B cell (primary cell): Measurements from ENCODE around the gene RC3H1. TPM values are rescaled to one million over a fixed set of nuclear protein-coding genes. Genes with fewer than 3 reads are reported as not detected.

ENCODE experiments used
- ATAC-seq: fragments of 200-7000 bp; cut with Tn5 transposase; one replicate; pipeline ENCODE4 v1.10.0; 2021; ENCODE audit warnings: low read depth, mild to moderate bottlenecking, moderate number of reproducible peaks, moderate library complexity
- CTCF ChIA-PET: fragments of 350-600 bp; sonication (Branson Sonifier 250); formaldehyde crosslinking; loops from one replicate; lab custom pipeline; 2021; ENCODE audit warnings: antibody characterized with exemption, inconsistent platforms; lab: Charles Lee
- POLR2A ChIA-PET: fragments of 350-600 bp; sonication (Branson Sonifier 250); formaldehyde crosslinking; loops from one replicate; lab custom pipeline; 2021; ENCODE audit warnings: antibody characterized with exemption; lab: Charles Lee
- DNase-seq: peaks from one replicate; pipeline ENCODE4 v3.0.0; 2013
- H2AFZ ChIP-seq: 2 replicates; pipeline ENCODE4 v1.6.1; 2012; ENCODE audit warnings: mild to moderate bottlenecking, low read depth, low read length; ENCODE audit not compliant: insufficient read depth, poor library complexity, severe bottlenecking
- H3K27ac ChIP-seq, 2 donors: 1 replicate in 1 of 2; 2 replicates in 1 of 2; pipeline ENCODE4 v1.5.1; 2012 to 2013; ENCODE audit warnings: low read length in 2 of 2, mild to moderate bottlenecking in 2 of 2, moderate library complexity in 1 of 2
- H3K27me3 ChIP-seq, 4 experiments: fragments of 200-600 bp in 1 of 4; sonication (generic) in 1 of 4; replicated peaks in 1 of 4; 1 replicate in 2 of 4; 2 replicates in 2 of 4; pipeline versions ENCODE4 v1.6.1 to v1.7.0; 2013 to 2016; ENCODE audit warnings: low read length in 3 of 4, mild to moderate bottlenecking in 2 of 4, mixed read lengths in 1 of 4, moderate library complexity in 1 of 4; ENCODE audit not compliant: insufficient read depth in 4 of 4, control insufficient read depth in 3 of 4; ENCODE audit errors: control extremely low read depth in 1 of 4
- H3K36me3 ChIP-seq, 2 experiments: replicated peaks in 1 of 2; 1 replicate in 1 of 2; 2 replicates in 1 of 2; pipeline versions ENCODE4 v1.6.1 to v1.7.1; 2013; ENCODE audit warnings: low read length in 1 of 2; ENCODE audit not compliant: insufficient read depth in 2 of 2, control insufficient read depth in 1 of 2; ENCODE audit errors: control extremely low read depth in 1 of 2, extremely low read depth in 1 of 2
- H3K4me1 ChIP-seq, 2 donors: fragments of 200-600 bp in 1 of 2; sonication (generic) in 1 of 2; 1 replicate in 1 of 2; 2 replicates in 1 of 2; pipeline versions ENCODE4 v1.5.1 to v1.6.1; 2013 to 2017; ENCODE audit warnings: low read length in 2 of 2; ENCODE audit not compliant: control insufficient read depth in 2 of 2, insufficient read depth in 2 of 2
- H3K4me2 ChIP-seq: replicated peaks from 2 replicates; pipeline ENCODE3; 2012; ENCODE audit warnings: mild to moderate bottlenecking, low read depth, low read length; ENCODE audit not compliant: poor library complexity, severe bottlenecking
- H3K4me3 ChIP-seq, 5 experiments: fragments of 200-600 bp in 1 of 5; sonication (generic) in 1 of 5; 1 replicate in 3 of 5; 2 replicates in 2 of 5; pipeline versions ENCODE4 v1.5.1 to v1.7.0; 2011 to 2016; ENCODE audit warnings: low read length in 4 of 5, mild to moderate bottlenecking in 4 of 5, low read depth in 2 of 5, control low read depth in 1 of 5, moderate library complexity in 1 of 5; ENCODE audit not compliant: insufficient read depth in 1 of 5; ENCODE audit errors: control extremely low read depth in 1 of 5, extremely low read depth in 1 of 5
- H3K79me2 ChIP-seq: fragments of 200-600 bp; sonication (generic); one replicate; pipeline ENCODE4 v1.6.0; 2016; ENCODE audit warnings: low read length; ENCODE audit not compliant: control insufficient read depth, insufficient read depth
- H3K9ac ChIP-seq: fragments of 200-600 bp; sonication (generic); 2 replicates; pipeline ENCODE4 v1.6.1; 2017; ENCODE audit warnings: mild to moderate bottlenecking, low read length, moderate library complexity
- H3K9me3 ChIP-seq, 3 donors: one replicate each; pipeline versions ENCODE4 v1.6.1 to v1.7.1; 2013; ENCODE audit warnings: low read length in 2 of 3; ENCODE audit not compliant: control insufficient read depth in 2 of 3, insufficient read depth in 1 of 3; ENCODE audit errors: control extremely low read depth in 1 of 3
- H4K20me1 ChIP-seq: 2 replicates; pipeline ENCODE4 v1.6.0; 2012; ENCODE audit warnings: mild to moderate bottlenecking, low read length; ENCODE audit not compliant: insufficient read depth, control insufficient read depth, poor library complexity, severe bottlenecking
- H3K27ac Mint-ChIP-seq: one replicate; pipeline ENCODE4 v1.8.0; 2021; ENCODE audit warnings: mixed read lengths
- H3K27me3 Mint-ChIP-seq: one replicate; pipeline ENCODE4 v1.8.0; 2021; ENCODE audit warnings: mixed read lengths
- H3K4me1 Mint-ChIP-seq: one replicate; pipeline ENCODE4 v1.8.0; 2021; ENCODE audit warnings: mixed read lengths
- H3K4me3 Mint-ChIP-seq: one replicate; pipeline ENCODE4 v1.8.0; 2021; ENCODE audit warnings: mixed read lengths
- H3K9me3 Mint-ChIP-seq: one replicate; pipeline ENCODE4 v1.8.0; 2022; ENCODE audit warnings: mixed read lengths; ENCODE audit not compliant: insufficient read depth
- EZH2 ChIP-seq: IDR thresholded peaks from 2 replicates; pipeline ENCODE4 v1.6.1; 2012; ENCODE audit warnings: borderline replicate concordance, low read depth, mild to moderate bottlenecking, moderate library complexity, low read length; ENCODE audit not compliant: insufficient read depth, poor library complexity, severe bottlenecking
- WGBS: methylation state at CpG from one replicate; pipeline ENCODE4 v1.1.5; 2013; ENCODE audit warnings: missing lambda C conversion rate; ENCODE audit not compliant: insufficient coverage; 5-methylcytosine and 5-hydroxymethylcytosine counted together
- intact Hi-C: fragments of 100-400 bp; cut with micrococcal nuclease; formaldehyde crosslinking; loops from one replicate; pipeline ENCODE4 v1.10.0; 2022
- polyA plus RNA-seq: library from polyadenylated mRNA; depleted of rRNA; stranded (reverse); fragments of >200 nt; gene quantifications from 2 replicates; pipeline ENCODE4 v1.2.3, GENCODE V29; 2012
- total RNA-seq, 2 donors: library from RNA; stranded (reverse); fragments of 120-200 nt in 1 of 2; gene quantifications; 1 replicate in 1 of 2; 2 replicates in 1 of 2; pipeline versions ENCODE4 v1.2.3 to v1.2.4, GENCODE V29; 2013 to 2022
- TF ChIP-seq, protein P1 (sequence below): fragments of 200-600 bp; IDR thresholded peaks from one replicate; pipeline ENCODE4 v1.8.0; 2022; ENCODE audit warnings: antibody characterized with exemption, mild to moderate bottlenecking

The RC3H1 gene
- total and polyA plus RNA-seq, 2 donors (not counting 1 experiment from before 2014, with no cell fraction given): 6.8 to 84.5 TPM

- ChIA-PET POLR2A (no interaction called here), CTCF (no interaction called here)
- ATAC-seq: no peak
- Mint-ChIP-seq H3K4me3 (no peak overlapping the region), H3K4me1 (no peaks in the 10 kb centered on the region), H3K27me3 (peaks cover 7% of the 10 kb centered on the region), H3K9me3 (no peaks in the 10 kb centered on the region), H3K27ac (no peak overlapping the region)
- no peak overlapping the region for H3K9ac ChIP-seq
- no peak for TF ChIP-seq EZH2
- TF ChIP-seq, protein P1, sequence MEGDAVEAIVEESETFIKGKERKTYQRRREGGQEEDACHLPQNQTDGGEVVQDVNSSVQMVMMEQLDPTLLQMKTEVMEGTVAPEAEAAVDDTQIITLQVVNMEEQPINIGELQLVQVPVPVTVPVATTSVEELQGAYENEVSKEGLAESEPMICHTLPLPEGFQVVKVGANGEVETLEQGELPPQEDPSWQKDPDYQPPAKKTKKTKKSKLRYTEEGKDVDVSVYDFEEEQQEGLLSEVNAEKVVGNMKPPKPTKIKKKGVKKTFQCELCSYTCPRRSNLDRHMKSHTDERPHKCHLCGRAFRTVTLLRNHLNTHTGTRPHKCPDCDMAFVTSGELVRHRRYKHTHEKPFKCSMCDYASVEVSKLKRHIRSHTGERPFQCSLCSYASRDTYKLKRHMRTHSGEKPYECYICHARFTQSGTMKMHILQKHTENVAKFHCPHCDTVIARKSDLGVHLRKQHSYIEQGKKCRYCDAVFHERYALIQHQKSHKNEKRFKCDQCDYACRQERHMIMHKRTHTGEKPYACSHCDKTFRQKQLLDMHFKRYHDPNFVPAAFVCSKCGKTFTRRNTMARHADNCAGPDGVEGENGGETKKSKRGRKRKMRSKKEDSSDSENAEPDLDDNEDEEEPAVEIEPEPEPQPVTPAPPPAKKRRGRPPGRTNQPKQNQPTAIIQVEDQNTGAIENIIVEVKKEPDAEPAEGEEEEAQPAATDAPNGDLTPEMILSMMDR: no peak
- H4K20me1 ChIP-seq: no peaks in the 10 kb centered on the region
- H3K9me3 ChIP-seq: no peaks in the 10 kb centered on the region
- H3K4me3 ChIP-seq: no peak overlapping the region
- no peaks in the 10 kb centered on the region for H3K4me1 ChIP-seq
- no peak overlapping the region for H3K4me2 ChIP-seq
- no peaks in the 10 kb centered on the region for H3K27me3 ChIP-seq
- intact Hi-C loops: no loop called here
- H2AFZ ChIP-seq: no peak overlapping the region
- DNase-seq: no peak
- no peaks in the 10 kb centered on the region for H3K36me3 ChIP-seq
- H3K79me2 ChIP-seq: no peaks in the 10 kb centered on the region
- no peak overlapping the region for H3K27ac ChIP-seq
Observed at GRCh38 chr1:174053826-174054225, 31.7 kb upstream of the RC3H1 start.

DNA sequence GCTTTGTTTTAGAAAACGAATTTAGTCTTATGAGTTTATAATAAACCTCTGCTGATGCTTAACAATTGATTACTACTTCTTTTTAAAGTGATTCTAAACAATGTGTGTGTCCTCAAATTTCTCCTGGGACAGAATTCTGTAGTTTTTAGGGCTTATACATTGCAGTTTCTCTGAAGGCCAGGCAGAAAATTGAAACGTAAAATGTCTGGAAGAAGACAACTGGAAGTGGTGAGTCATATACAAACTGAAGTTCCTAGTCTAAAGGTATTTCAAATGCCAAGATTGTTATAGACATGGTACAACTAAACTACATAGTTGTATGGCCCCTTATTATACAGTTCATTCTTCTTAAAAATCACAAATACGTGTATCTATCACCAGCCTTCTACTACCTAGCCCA is 30.5 kb upstream of the RC3H1 start:
- Histone ChIP-seq H3K36me3 (no peaks in the 10 kb centered on the region), H2AFZ (no peak overlapping the region), H3K4me1 (no peaks in the 10 kb centered on the region), H4K20me1 (no peaks in the 10 kb centered on the region), H3K27me3 (no peaks in the 10 kb centered on the region), H3K4me3 (no peak overlapping the region), H3K9ac (no peak overlapping the region), H3K9me3 (no peaks in the 10 kb centered on the region), H3K27ac (no peak overlapping the region), H3K4me2 (no peak overlapping the region), H3K79me2 (no peaks in the 10 kb centered on the region)
- Mint-ChIP-seq H3K27ac (no peak overlapping the region), H3K4me1 (no peaks in the 10 kb centered on the region), H3K9me3 (no peaks in the 10 kb centered on the region), H3K4me3 (no peak overlapping the region), H3K27me3 (peaks cover 7% of the 10 kb centered on the region)
- TF ChIP-seq EZH2: no peak
- TF ChIP-seq, protein P1: no peak
- DNase-seq: no peak
- CTCF ChIA-PET: no interaction called here
- ATAC-seq: no peak
- WGBS: no CpG with 5 or more reads among the region's 3 CpGs
- intact Hi-C loops: no loop called here
- POLR2A ChIA-PET: no interaction called here
